ENCODE measurements around the gene CAD. TPM values are rescaled to one million over a fixed set of nuclear protein-coding genes. Genes with fewer than 3 reads are reported as not detected.

CAD gene
- total RNA-seq, result 46.3 and 52.6 TPM in 2 replicates

DNA sequence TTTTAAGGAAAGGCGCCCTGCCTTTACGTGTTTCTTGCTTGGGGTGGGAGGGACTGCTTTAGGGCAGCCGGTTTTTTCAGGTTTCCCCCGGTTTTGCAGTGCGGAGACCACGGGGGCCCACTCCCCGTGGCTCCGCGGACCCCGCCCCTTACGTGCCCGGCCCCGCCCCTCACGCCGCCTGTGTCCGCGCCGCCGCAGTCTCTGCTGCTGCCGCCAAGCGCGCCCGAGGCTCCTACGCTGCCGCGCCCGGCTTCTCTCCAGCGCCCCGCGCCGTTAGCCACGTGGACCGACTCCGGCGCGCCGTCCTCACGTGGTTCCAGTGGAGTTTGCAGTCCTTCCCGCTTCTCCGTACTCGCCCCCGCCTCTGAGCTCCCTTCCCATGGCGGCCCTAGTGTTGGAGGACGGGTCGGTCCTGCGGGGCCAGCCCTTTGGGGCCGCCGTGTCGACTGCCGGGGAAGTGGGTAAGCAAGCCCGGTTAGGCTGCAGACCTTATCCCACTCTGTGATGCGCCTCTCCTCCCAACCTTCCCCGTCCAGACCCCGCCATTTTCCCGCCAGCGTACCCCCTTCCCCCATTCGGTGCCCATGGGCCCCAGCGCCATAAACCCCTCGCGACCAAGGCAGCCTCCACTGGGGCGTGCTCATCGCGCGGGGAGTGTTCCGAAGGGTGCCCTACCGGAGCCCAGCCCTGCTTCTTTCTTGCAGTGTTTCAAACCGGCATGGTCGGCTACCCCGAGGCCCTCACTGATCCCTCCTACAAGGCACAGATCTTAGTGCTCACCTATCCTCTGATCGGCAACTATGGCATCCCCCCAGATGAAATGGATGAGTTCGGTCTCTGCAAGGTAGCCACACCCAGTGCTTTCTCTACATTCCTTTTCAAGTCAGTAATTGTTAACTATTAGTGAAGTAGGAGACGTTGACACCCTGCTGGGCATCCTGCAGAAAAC is at the start of gene CAD:
Gene CAD (plus strand): TSS at position 197 of the 949 bp plus-strand sequence. CDS start 183 bp downstream, at position 380.

DNA sequence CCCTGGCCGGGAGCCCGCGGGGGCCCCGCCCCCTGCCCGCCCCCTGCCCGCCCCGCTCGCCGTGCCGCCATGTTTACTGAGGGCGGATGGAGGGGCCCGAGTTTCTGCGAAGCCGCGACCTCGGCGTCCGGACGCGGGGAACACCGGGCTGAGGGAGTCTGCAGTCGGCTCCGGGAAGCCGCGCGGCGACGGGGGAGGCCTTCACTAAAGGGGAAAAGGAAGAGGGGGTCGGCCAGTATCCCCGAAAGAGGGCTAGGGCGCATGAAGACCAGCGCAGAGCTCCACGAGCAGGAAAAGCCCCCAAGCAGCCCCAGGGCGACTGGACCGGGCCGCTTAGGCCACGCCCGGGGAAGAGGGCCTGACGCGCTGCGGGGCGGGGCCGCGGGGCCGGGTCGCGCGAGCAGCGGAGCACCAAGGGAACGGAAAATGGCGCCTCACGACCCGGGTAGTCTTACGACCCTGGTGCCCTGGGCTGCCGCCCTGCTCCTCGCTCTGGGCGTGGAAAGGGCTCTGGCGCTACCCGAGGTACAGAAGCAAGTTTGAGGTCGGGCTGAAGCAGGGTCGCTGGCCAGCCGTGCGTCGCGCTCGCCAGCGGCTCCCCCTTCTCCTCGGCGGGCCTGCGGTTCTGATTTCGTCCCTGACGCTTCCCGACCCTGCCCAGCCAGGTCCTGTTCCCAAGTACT is 5.1 kb upstream of the CAD start, which contains the start of the genes ATRAID and SLC5A6:
Gene ATRAID (plus strand): TSS at position 99 of the 683 bp plus-strand sequence. CDS start 328 bp downstream, at position 427.
Gene SLC5A6 (minus strand): TSS at position 326 of the 683 bp plus-strand sequence. CDS start 4,618 bp downstream, outside the sequence.

DNA sequence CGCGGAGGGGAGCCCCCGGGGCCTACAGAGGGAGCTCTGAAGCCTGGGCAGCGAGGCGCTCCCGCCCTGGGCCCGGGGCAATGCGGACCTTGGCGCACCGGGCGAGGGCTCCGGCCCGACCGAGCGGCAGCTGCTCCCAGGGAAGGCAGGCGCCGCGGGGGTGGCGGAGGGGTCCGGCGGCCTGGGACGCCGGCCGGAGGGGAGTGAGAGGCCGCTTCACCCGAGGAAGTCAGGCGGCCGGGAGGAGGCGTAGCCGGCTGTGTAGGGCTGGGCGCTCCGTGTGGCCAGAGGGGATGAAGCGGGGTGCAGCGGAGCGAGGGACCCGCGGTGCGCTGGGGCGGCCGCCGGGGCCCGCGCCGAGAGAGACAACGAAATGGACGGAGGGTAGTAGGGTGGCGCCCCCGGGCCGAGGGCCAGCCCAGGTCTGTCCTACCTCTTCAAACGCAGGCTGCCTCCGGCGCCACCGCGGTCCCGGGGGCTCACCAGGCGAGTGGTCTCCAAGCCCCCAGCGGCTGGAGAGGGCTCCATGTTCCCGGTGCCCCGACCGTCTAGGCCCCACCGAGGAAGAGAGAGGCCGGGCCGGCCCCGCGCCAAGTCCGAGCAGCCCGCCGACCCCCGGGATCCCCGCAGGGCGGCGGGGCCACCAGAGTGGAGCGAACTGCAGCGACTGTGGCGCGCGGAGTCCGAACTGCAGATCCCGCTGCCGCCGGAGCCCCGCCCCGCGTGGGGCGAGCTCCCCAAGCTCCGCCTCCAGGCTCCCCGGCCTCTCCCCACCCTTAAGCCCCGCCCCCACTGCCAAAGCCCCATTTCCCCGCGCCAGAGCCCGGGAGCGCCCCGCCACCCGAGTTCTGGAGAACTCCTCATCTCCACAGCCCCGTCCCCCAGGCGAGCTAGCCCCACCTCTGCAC is 45.5 kb downstream of the CAD start, which contains the start of gene SLC30A3:
Gene SLC30A3 (minus strand): TSS at position 669 of the 908 bp plus-strand sequence. CDS start 141 bp downstream, at position 528.

DNA sequence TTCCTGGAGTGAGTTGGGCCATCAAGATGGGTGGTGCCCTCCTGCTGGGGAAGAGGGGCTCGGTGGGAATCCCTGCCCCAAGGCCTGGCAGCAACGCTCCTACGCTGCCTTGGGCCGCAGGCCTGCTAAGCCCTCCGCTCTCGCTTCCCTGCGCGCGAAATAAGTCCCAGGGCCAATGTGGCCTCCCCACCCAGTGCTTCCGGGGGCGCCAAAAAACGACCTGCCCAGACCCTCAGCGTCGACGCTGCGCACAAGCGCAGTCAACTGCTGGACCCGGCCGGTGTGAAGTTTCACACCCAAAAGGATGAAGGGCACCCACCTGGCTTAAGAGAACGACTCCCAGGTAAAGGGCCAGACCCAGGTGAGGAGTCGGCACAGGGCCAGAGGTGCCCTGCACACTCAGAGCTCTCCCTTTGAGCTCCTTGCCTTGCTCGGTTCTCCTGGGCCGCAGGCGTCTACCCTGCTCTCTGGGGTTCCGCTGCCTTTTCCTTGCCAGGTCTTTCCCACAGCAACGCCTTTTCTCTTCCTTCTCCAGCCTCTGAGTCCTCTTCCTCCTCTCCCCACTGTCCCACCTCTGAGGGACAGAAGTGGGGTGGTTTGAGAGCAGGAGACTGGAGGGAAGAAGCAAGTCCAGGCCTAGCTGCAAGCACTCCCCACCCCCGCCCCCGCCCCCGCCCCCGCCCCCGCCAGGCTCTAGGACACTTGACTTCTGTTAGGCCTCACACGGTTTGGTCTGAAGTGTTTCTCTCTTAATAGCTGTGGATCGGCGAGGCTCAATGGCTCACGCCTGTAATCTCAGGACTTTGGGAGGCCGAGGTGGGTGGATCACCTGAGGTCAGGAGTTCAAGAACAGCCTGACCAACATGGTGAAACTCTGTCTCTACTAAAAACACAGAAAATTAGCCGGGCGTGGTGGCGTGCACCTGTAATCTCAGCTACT is 58.3 kb downstream of the CAD start, which contains the start of gene DNAJC5G:
Gene DNAJC5G (plus strand): TSS at position 223 of the 940 bp plus-strand sequence. CDS start 1,296 bp downstream, outside the sequence.

DNA sequence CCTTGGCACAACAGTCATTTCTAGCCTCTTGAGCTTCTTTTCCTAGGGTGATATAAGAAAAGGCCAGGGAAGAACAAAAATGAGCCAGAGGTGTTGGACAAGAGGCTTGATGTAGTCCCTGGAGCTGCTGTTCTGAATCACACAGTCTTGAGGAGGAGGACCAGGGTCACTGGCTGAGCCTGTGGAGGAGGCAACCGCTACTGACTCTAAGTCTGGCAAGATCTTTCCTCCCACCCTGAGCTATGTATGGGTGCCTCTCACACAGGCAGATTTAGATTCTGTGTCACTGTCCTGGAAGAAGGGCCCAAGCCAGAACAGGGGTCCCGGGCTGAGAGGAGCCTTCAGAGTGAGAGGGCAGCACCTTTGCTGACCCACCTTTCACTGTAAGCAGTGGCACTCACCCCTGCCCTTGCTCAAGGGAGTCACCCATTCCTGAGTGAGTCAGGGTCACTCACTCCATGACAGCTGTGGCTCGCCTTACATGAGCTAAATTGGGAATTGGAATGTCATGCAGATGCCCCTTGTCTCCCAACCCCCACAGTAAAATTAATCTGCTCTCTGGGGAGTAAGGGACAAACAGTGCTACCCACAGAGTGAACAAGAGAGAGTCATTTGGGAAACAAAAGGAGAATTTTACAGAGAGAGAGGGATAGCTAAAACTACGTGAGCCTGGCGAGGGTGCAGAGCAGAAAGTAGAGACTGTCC is 64.8 kb downstream of the CAD start, which contains the start of gene TRIM54:
Gene TRIM54 (plus strand): TSS at position 575 of the 705 bp plus-strand sequence. CDS start 303 bp downstream, outside the sequence.

Other genes with a start within 250 kb of the CAD start
- 1.3 and 2.0 TPM in 2 replicates for gene MAPRE3, start 246.7 kb upstream of the CAD start, total RNA-seq
- gene TMEM214, start 184.4 kb upstream of the CAD start, total RNA-seq, result 68.0 and 78.1 TPM in 2 replicates
- gene AGBL5, start 165.7 kb upstream of the CAD start, total RNA-seq, result 39.6 and 41.2 TPM in 2 replicates
- 217 and 424 TPM in 2 replicates for gene OST4, start 145.7 kb upstream of the CAD start, total RNA-seq
- gene EMILIN1, start 138.8 kb upstream of the CAD start, total RNA-seq, result 5.2 and 24.7 TPM in 2 replicates
- under 0.01 TPM in 1 of 2 replicates, not detected in the other for gene KHK, start 130.6 kb upstream of the CAD start, total RNA-seq
- gene CGREF1, start 98.2 kb upstream of the CAD start, total RNA-seq, result under 0.01 and 0.33 TPM in 2 replicates
- gene ABHD1, start 93.6 kb upstream of the CAD start, total RNA-seq, result not detected in 2 replicates
- 44.4 and 75.3 TPM in 2 replicates for gene PREB, start 82.7 kb upstream of the CAD start, total RNA-seq
- not detected in 2 replicates for gene PRR30, start 78.0 kb upstream of the CAD start, total RNA-seq
- gene TCF23, start 68.4 kb upstream of the CAD start, total RNA-seq, result not detected in 2 replicates
- 197 and 201 TPM in 2 replicates for gene ATRAID, start 5.3 kb upstream of the CAD start, total RNA-seq
- gene SLC5A6, start 5.1 kb upstream of the CAD start, total RNA-seq, result 174 and 243 TPM in 2 replicates
- gene SLC30A3, start 45.7 kb downstream of the CAD start, total RNA-seq, result 0.11 TPM in 1 of 2 replicates, not detected in the other
- gene DNAJC5G, start 58.1 kb downstream of the CAD start, total RNA-seq, result not detected in 2 replicates
- gene TRIM54, start 65.1 kb downstream of the CAD start, total RNA-seq, result not detected in 2 replicates
- 0.22 and 2.0 TPM in 2 replicates for gene UCN, start 91.1 kb downstream of the CAD start, total RNA-seq
- 56.1 TPM in 2 replicates for gene MPV17, start 105.7 kb downstream of the CAD start, total RNA-seq
- gene GTF3C2, start 139.4 kb downstream of the CAD start, total RNA-seq, result 43.6 and 52.2 TPM in 2 replicates
- gene EIF2B4, start 153.0 kb downstream of the CAD start, total RNA-seq, result 30.6 and 34.1 TPM in 2 replicates
- 148 and 178 TPM in 2 replicates for gene SNX17, start 153.2 kb downstream of the CAD start, total RNA-seq
- gene ZNF513, start 163.4 kb downstream of the CAD start, total RNA-seq, result 10.5 and 11.4 TPM in 2 replicates
- 47.9 and 50.6 TPM in 2 replicates for gene PPM1G, start 192.2 kb downstream of the CAD start, total RNA-seq
- 171 and 233 TPM in 2 replicates for gene NRBP1, start 211.3 kb downstream of the CAD start, total RNA-seq
- gene KRTCAP3, start 225.0 kb downstream of the CAD start, total RNA-seq, result 8.2 and 22.0 TPM in 2 replicates

Measured in placental epithelial cell (primary cell).